Spleen (tissue), 11 donors: ENCODE results near the gene CDC42EP1. TPM values are rescaled to one million over a fixed set of nuclear protein-coding genes. Genes with fewer than 3 reads are reported as not detected.
A peak's percentile ranks its signal among the peaks of the same experiment; 100 is the strongest.

ENCODE experiments used
- DNase-seq: peaks from one replicate; pipeline ENCODE4 v3.0.0-alpha.2; 2020
- H3K27ac ChIP-seq, 8 donors: fragments of 200-600 bp; sonication (generic) in 7 of 8; 1 replicate in 4 of 8; 2 replicates in 4 of 8; pipeline versions ENCODE4 v1.5.0 to v1.8.0; 2016 to 2021; ENCODE audit warnings: inconsistent platforms in 4 of 8, mild to moderate bottlenecking in 4 of 8, moderate library complexity in 1 of 8
- H3K27me3 ChIP-seq, 7 donors: fragments of 200-600 bp; sonication (generic) in 6 of 7; replicated peaks in 1 of 7; 1 replicate in 4 of 7; 2 replicates in 3 of 7; pipeline versions ENCODE4 v1.5.0 to v1.8.0; 2016 to 2021; ENCODE audit warnings: inconsistent platforms in 3 of 7, mild to moderate bottlenecking in 1 of 7
- H3K36me3 ChIP-seq, 6 donors: fragments of 200-600 bp; sonication (generic) in 5 of 6; 1 replicate in 4 of 6; 2 replicates in 2 of 6; pipeline versions ENCODE4 v1.5.0 to v1.8.0; 2016 to 2021; ENCODE audit warnings: inconsistent platforms in 2 of 6
- H3K4me1 ChIP-seq, 6 donors: fragments of 200-600 bp; sonication (generic) in 5 of 6; 1 replicate in 3 of 6; 2 replicates in 3 of 6; pipeline versions ENCODE4 v1.5.0 to v1.8.0; 2016 to 2021; ENCODE audit warnings: inconsistent platforms in 3 of 6
- H3K4me3 ChIP-seq, 8 donors: fragments of 200-600 bp; sonication (generic) in 7 of 8; 1 replicate in 4 of 8; 2 replicates in 4 of 8; pipeline versions ENCODE4 v1.5.0 to v1.8.0; 2016 to 2021; ENCODE audit warnings: inconsistent platforms in 4 of 8, mild to moderate bottlenecking in 4 of 8, moderate library complexity in 2 of 8
- H3K9me3 ChIP-seq, 8 donors: fragments of 200-600 bp; sonication (generic) in 7 of 8; 1 replicate in 4 of 8; 2 replicates in 4 of 8; pipeline versions ENCODE4 v1.5.0 to v1.8.0; 2016 to 2021; ENCODE audit warnings: inconsistent platforms in 4 of 8
- POLR2A ChIP-seq, 3 donors: fragments of 450-650 bp; IDR thresholded peaks; one replicate each; pipeline ENCODE4 v1.5.1; 2017; ENCODE audit warnings: antibody characterized with exemption in 3 of 3, mild to moderate bottlenecking in 1 of 3
- POLR2AphosphoS5 ChIP-seq, 3 donors: sonication (generic); formaldehyde crosslinking; IDR thresholded peaks; one replicate each; pipeline ENCODE4 v1.5.1; 2017; ENCODE audit warnings: antibody characterized with exemption in 3 of 3
- WGBS, 5 donors: extraction: QIAGEN DNeasy Blood & Tissue Kit in 3 of 5; methylation state at CpG; one replicate each; pipeline versions ENCODE4 v1.1.5 to v1.1.7; 2013 to 2018; 5-methylcytosine and 5-hydroxymethylcytosine counted together
- intact Hi-C: fragments of 100-400 bp; cut with DNase I; formaldehyde crosslinking; loops from one replicate; pipeline ENCODE4 v1.15.0; 2023; ENCODE audit warnings: low total_unique reads
- polyA plus RNA-seq, 3 donors: library from polyadenylated mRNA; stranded (reverse); fragments of 200-250 nt; gene quantifications; one replicate each; pipeline ENCODE4 v1.2.1, GENCODE V29; 2013
- total RNA-seq, 7 donors: library from RNA; depleted of rRNA in 3 of 7; stranded (reverse); fragments of >200 nt in 3 of 7; fragmentation: NEBNext Ultra II Directional in 4 of 7; extraction: Animal tissue kit (Norgen Biotek cat#: 25700) in 4 of 7; gene quantifications; one replicate each; pipeline versions ENCODE4 v1.1.0 to v1.2.1, GENCODE V29; 2016 to 2021
- TF ChIP-seq, protein P1 (sequence below), 11 experiments: fragments of 200-600 bp in 7 of 11; fragments of 450-650 bp in 4 of 11; sonication (generic) in 4 of 11; IDR thresholded peaks in 8 of 11; conservative IDR thresholded peaks in 3 of 11; 1 replicate in 7 of 11; 2 replicates in 4 of 11; pipeline versions ENCODE4 v1.4.0 to v1.8.0; 2016 to 2021; ENCODE audit warnings: antibody characterized with exemption in 11 of 11, inconsistent platforms in 4 of 11, mild to moderate bottlenecking in 1 of 11
- donor health status: healthy with polysubstance abuse.
- donor health status: DM: no; HTN: no; CAD: no; lungs with moderate emphysema.
- donor health status: DM: no; HTN: no; CAD: no.
- donor health status: Bipolar disorder and iron deficiency.
- donor health status: healthy.
- donor health status: DM: no; HTN: no; CAD: no.
- donor health status: DM: yes; HTN: yes; CAD: no.

Gene CDC42EP1
- total and polyA plus RNA-seq, 10 donors: 4.6 to 35.7 (median 20.1) TPM

DNA sequence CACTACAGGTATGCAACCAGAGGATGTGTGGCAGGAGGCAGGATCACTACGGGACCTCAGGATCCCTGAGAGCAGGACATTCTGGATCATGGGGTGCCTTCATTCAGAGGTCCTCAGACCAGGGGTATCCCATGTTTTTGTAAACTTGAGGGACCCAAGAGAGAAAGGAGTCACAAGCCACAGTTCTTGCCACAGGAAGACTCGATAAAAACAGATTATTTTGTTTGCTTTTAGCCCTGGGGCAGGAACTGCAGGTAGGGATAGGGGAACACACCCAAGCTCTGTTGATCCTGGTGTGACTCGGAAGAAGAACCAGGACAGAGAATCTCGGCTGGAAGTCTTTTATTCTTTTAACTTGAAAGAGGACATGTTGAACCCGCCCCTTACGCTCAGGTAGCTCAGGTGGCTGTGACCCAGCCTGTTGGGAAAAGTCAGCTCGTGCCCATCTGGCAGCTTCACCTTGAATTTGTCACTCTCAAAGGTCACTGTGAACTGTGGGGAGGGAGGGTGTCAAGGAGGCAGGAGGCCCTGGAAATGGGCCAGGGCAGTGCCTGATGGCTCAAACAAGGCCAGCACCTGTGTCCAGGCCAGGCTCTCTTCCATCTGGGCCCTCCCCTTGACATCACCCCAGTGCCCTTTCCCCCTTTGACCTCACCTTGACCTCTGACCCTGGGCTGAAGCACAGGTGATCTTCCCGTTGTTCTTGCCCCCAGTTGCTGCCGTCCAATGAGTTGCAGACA is 9.8 kb downstream of the CDC42EP1 start:
- H3K4me3 ChIP-seq: no peak overlapping the region

DNA sequence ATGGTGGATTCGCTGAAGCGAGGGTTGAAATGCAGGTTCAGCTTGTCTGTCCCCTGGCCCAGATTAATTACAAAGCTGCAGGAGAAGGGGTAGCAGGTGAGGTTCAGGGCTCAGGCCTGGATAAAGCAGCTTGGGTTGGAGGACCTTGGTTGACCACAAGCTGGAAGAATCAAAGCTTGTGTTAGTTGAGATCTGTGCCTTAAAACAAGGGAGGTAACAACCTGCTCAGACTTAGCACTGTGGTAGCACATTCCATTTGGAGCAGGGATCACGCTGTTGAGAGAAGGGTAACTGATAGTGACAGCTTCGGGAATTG is 10.3 kb downstream of the CDC42EP1 start:
- peaks cover 20 to 46% (median 27%) of the 10 kb centered on the region in 6 donors for H3K4me1 ChIP-seq
- TF ChIP-seq, protein P1, sequence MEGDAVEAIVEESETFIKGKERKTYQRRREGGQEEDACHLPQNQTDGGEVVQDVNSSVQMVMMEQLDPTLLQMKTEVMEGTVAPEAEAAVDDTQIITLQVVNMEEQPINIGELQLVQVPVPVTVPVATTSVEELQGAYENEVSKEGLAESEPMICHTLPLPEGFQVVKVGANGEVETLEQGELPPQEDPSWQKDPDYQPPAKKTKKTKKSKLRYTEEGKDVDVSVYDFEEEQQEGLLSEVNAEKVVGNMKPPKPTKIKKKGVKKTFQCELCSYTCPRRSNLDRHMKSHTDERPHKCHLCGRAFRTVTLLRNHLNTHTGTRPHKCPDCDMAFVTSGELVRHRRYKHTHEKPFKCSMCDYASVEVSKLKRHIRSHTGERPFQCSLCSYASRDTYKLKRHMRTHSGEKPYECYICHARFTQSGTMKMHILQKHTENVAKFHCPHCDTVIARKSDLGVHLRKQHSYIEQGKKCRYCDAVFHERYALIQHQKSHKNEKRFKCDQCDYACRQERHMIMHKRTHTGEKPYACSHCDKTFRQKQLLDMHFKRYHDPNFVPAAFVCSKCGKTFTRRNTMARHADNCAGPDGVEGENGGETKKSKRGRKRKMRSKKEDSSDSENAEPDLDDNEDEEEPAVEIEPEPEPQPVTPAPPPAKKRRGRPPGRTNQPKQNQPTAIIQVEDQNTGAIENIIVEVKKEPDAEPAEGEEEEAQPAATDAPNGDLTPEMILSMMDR (IDR thresholded peaks at IDR 0.05 in 8 of 11, conservative IDR thresholded peaks at IDR 0.05 in 3 of 11): no peak
- peak in 1 of 3 donors; percentile 0 for TF ChIP-seq POLR2AphosphoS5 (IDR thresholded peaks at IDR 0.05)
- H3K4me3 ChIP-seq: no peak overlapping the region
- H3K9me3 ChIP-seq: no peaks in the 10 kb centered on the region
- H3K27ac ChIP-seq: peak overlapping the region in 1 of 8 donors; percentile 3
- H3K27me3 ChIP-seq: peaks cover 0 to 15% (median 0%) of the 10 kb centered on the region in 7 donors
- 79 to 93% (median 91%) methylated on average over 4 of the region's 4 CpGs for WGBS, 5 donors
- DNase-seq: no peak
- H3K36me3 ChIP-seq: peaks cover 0 to 18% (median 0%) of the 10 kb centered on the region in 6 donors
- intact Hi-C loops: no loop called here

More for the DNA sequence above, 9.8 kb downstream of the CDC42EP1 start:
- Histone ChIP-seq H3K9me3 (no peaks in the 10 kb centered on the region), H3K27me3 (peaks cover 0 to 16% (median 0%) of the 10 kb centered on the region in 7 donors), H3K4me1 (peaks cover 20 to 51% (median 28%) of the 10 kb centered on the region in 6 donors), H3K36me3 (peaks cover 0 to 18% (median 0%) of the 10 kb centered on the region in 6 donors), H3K27ac (peak overlapping the region in 1 of 8 donors; percentile 3)
- 71 to 84% (median 79%) methylated on average over 9 of the region's 9 CpGs for whole genome bisulfite sequencing, 5 donors
- TF ChIP-seq, protein P1 (IDR thresholded peaks at IDR 0.05 in 8 of 11, conservative IDR thresholded peaks at IDR 0.05 in 3 of 11): no peak
- TF ChIP-seq POLR2AphosphoS5 (IDR thresholded peaks at IDR 0.05): peak; percentile 6 to 48 (median 12)
- TF ChIP-seq POLR2A (IDR thresholded peaks at IDR 0.05): no peak
- intact Hi-C loops: no loop called here
- DNase-seq: no peak

DNA sequence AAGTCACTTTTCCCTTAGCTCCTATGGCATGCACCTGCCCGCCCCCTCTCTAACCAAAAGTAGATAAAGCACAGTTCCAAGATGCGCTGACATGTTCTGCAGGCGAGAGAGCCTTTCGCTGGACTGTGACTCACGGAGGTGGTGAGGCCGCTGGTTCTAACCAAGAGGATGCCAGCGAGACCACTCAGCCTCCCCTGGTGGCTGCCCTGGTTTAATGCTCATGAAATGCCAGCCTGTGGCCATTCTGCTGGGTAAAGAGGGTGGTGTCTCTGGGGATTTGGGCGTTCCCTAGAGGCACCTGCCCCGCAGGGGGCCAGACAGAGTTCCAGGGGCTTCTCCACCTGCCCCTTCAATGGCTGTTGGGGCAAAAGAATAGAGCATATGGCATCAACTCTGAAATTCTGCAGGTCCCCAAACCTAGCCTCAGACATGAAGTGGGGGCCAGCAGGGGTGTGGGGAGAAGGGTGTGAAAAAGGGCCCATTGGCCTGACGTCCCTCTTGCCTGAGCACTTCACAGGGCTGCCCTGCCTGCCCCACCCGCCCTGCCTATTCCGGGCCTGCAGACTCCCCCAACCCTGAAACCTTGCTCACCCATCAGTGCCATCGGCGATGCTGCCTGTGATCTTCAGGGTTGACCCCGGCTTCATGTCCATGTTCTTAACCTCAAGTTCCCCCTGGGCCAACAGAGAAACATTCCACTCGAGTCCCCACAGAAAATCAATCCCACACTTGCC is 11.1 kb downstream of the CDC42EP1 start:
- WGBS, 5 donors: 67 to 81% (median 75%) methylated on average over 9 to 16 of the region's 16 CpGs
- Histone ChIP-seq H3K4me1 (peaks cover 12 to 38% (median 19%) of the 10 kb centered on the region in 6 donors), H3K27ac (no peak overlapping the region), H3K9me3 (no peaks in the 10 kb centered on the region), H3K36me3 (peaks cover 0 to 11% (median 0%) of the 10 kb centered on the region in 6 donors), H3K27me3 (peaks cover 0 to 7% (median 0%) of the 10 kb centered on the region in 7 donors), H3K4me3 (no peak overlapping the region)
- TF ChIP-seq POLR2A (IDR thresholded peaks at IDR 0.05) (no peak), POLR2AphosphoS5 (IDR thresholded peaks at IDR 0.05) (peak in 2 of 3 donors; percentile 6 to 19)
- TF ChIP-seq, protein P1 (IDR thresholded peaks at IDR 0.05 in 8 of 11, conservative IDR thresholded peaks at IDR 0.05 in 3 of 11): no peak
- DNase-seq: no peak
- intact Hi-C loops: no loop called here

DNA sequence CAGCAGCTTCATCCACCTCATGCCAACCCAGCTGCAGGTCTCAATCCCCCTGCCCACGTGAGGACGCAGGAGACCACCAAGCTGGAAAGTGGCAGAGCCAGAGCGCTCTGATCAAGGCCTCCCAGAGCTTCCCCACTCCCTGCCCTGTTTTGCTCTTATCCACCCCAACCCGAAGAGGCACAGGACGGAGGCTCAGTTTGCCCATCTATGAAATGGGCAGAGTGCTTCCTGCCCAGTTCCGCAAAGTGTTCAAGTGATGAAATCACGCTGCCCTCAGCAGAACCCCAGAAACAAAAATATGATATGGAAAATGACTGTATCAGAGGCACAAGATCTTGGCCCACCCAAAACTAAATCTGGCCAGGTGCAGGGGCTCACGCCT is 11.7 kb downstream of the CDC42EP1 start:
- Histone ChIP-seq H3K36me3 (peaks cover 0 to 9% (median 0%) of the 10 kb centered on the region in 6 donors), H3K9me3 (no peaks in the 10 kb centered on the region), H3K27ac (no peak overlapping the region), H3K4me1 (peaks cover 7 to 33% (median 14%) of the 10 kb centered on the region in 6 donors), H3K4me3 (no peak overlapping the region), H3K27me3 (peaks cover 0 to 7% (median 0%) of the 10 kb centered on the region in 7 donors)
- TF ChIP-seq, protein P1 (IDR thresholded peaks at IDR 0.05 in 8 of 11, conservative IDR thresholded peaks at IDR 0.05 in 3 of 11): no peak
- TF ChIP-seq POLR2A (IDR thresholded peaks at IDR 0.05): no peak
- TF ChIP-seq POLR2AphosphoS5 (IDR thresholded peaks at IDR 0.05): peak in 1 of 3 donors; percentile 22
- 85 to 99% (median 92%) methylated on average over 8 of the region's 8 CpGs for WGBS, 5 donors
- intact Hi-C loops: no loop called here
- DNase-seq: no peak
